ENCODE results near the gene DNAJC17.
A peak's percentile ranks its signal among the peaks of the same experiment; 100 is the strongest.

DNAJC17 gene

DNA sequence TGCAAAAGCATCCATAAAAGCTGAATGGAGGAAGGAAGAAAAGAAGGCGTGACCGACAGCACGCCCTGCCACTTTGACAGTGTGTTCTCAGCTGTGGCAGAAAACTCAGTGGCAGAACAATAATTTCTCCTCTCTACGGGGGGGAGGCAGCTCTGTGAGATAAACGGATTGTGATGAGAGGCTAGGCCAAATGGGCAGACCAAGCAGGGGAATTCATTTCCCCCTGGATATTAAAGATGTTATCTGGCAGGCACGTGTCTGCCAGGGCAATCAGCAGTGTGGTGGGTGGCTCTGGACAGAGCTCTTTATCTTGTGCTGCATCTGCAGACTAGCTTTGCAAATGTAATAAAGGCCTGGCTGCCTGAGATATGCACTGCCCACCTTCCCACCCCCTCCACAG is 50.3 kb downstream of the DNAJC17 start:
- no peaks in the 10 kb centered on the region for H3K27me3 ChIP-seq (ENCODE audit: control insufficient read depth in 2 of 2, insufficient read depth in 2 of 2, low read length in 2 of 2)
- peaks cover 5% of the 10 kb centered on the region in 2 donors for H3K4me1 ChIP-seq (ENCODE audit: control insufficient read depth in 2 of 2, insufficient read depth in 2 of 2, low read length in 2 of 2)
- no peak overlapping the region for H3K27ac ChIP-seq (ENCODE audit: low read depth in 2 of 2, low read length in 2 of 2)
- H3K4me3 ChIP-seq (ENCODE audit: low read length in 2 of 2), result no peak overlapping the region
- no peaks in the 10 kb centered on the region for H3K9me3 ChIP-seq (ENCODE audit: control insufficient read depth in 2 of 2, low read length in 2 of 2)
- H3K9ac ChIP-seq (ENCODE audit: low read depth in 1 of 2, low read length in 2 of 2), result no peak overlapping the region
- H3K36me3 ChIP-seq (ENCODE audit: control insufficient read depth in 2 of 2, insufficient read depth in 2 of 2, low read length in 2 of 2), result peaks cover 3 to 9% of the 10 kb centered on the region in 2 donors

DNA sequence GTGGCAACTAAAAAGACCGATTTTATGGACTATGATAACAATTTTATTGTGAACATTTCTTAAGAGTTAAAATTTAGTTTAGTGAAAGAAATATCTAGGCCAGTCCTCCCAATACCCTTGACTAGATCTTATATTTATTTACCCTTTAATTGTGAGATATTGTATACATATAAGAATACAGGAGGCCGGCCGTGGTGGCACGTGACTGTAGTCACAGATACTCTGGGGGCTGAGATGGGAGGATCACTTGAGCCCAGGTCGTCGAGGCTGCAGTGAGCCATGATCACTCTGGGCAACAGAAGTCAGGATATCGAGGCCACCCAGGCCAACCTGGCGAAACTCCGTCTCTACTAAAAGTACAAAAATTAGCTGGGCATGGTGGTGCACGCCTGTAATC is 51.5 kb downstream of the DNAJC17 start:
- Histone ChIP-seq H3K27ac (ENCODE audit: low read depth in 2 of 2, low read length in 2 of 2) (peak overlapping the region in 1 of 2 donors; percentile 94), H3K4me3 (ENCODE audit: low read length in 2 of 2) (peak overlapping the region; percentile 89 to 98), H3K4me1 (ENCODE audit: control insufficient read depth in 2 of 2, insufficient read depth in 2 of 2, low read length in 2 of 2) (peaks cover 5% of the 10 kb centered on the region in 2 donors), H3K27me3 (ENCODE audit: control insufficient read depth in 2 of 2, insufficient read depth in 2 of 2, low read length in 2 of 2) (no peaks in the 10 kb centered on the region), H3K36me3 (ENCODE audit: control insufficient read depth in 2 of 2, insufficient read depth in 2 of 2, low read length in 2 of 2) (peaks cover 14 to 20% of the 10 kb centered on the region in 2 donors), H3K9ac (ENCODE audit: low read depth in 1 of 2, low read length in 2 of 2) (peak overlapping the region; percentile 85 to 92), H3K9me3 (ENCODE audit: control insufficient read depth in 2 of 2, low read length in 2 of 2) (no peaks in the 10 kb centered on the region)

DNA sequence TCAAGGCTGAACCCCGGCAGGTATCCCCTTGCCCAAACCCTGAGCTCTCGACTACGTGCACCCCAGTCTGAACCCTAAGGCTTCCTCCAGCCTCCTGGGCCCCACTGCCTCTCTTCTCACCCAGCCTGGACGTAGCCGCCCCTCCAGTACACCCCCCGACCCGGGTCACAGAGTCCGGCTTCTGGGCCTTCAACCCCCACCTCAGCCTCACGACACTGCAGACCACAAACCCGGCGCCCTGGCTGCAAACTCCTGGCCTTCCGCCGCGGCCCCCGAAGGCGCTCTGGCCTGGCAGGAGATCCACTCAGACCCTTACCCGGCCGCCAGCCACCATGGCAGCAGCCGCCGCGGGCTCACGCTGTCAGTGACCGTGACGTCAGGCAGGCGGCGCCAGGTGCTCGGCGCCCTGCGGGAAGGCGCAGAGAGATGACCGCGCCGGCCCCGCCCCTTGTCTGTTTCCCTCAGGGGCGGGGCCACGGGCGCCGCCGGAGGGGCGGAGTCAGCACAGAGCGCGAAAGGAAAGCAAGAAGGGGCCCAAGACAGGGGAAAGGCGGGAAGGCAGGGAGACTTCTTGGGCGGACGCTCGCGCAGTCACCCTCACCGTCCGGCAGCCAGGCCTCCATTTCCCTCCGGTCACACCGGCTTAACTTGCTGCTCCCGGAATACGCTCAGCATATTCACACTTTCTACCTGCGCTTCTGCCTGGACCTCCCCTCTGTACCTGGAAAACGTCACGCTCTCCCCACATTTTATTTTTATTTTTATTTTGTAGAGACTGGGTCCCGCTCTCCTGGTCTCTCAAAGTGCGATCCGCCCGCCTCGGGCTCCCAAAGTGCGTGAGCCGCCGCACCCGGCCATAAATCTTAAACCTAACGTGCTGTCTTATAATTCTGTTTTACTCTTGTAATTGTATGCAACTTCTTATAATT is 52.1 kb downstream of the DNAJC17 start, which contains the start of gene RMDN3:
Gene RMDN3, minus strand, starts transcription at position 372 of the 929 bp plus-strand sequence. CDS start 471 bp downstream, outside the sequence.
- H3K27me3 ChIP-seq (ENCODE audit: control insufficient read depth in 2 of 2, insufficient read depth in 2 of 2, low read length in 2 of 2), result no peaks in the 10 kb centered on the region
- H3K4me1 ChIP-seq (ENCODE audit: control insufficient read depth in 2 of 2, insufficient read depth in 2 of 2, low read length in 2 of 2), result peaks cover 5% of the 10 kb centered on the region in 2 donors
- peak within 1 kb of the TSS; percentile 81 to 94 for H3K27ac ChIP-seq (ENCODE audit: low read depth in 2 of 2, low read length in 2 of 2)
- H3K36me3 ChIP-seq (ENCODE audit: control insufficient read depth in 2 of 2, insufficient read depth in 2 of 2, low read length in 2 of 2), result peaks cover 17 to 24% of the 10 kb centered on the region in 2 donors
- H3K9ac ChIP-seq (ENCODE audit: low read depth in 1 of 2, low read length in 2 of 2), result peak within 1 kb of the TSS; percentile 85 to 92
- H3K4me3 ChIP-seq (ENCODE audit: low read length in 2 of 2), result peak within 1 kb of the TSS; percentile 89 to 98
- no peaks in the 10 kb centered on the region for H3K9me3 ChIP-seq (ENCODE audit: control insufficient read depth in 2 of 2, low read length in 2 of 2)

DNA sequence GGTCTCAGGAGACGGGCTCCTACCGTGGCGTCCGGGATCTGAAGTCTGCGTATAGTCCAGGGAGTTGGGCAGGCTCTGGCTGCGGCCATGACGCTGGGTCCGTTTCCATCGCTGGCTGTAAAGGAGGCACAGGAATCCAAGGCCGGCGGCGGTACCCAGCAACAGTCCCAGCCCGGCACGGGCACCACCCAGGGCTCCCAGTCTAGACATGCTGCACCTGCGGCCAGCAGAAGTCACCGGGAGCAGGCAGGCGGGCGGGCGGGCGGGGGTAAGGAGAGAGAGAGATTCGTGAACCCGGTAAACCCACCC is 52.7 kb downstream of the DNAJC17 start:
- Histone ChIP-seq H3K9ac (ENCODE audit: low read depth in 1 of 2, low read length in 2 of 2) (peak overlapping the region; percentile 79 to 92), H3K9me3 (ENCODE audit: control insufficient read depth in 2 of 2, low read length in 2 of 2) (no peaks in the 10 kb centered on the region), H3K4me1 (ENCODE audit: control insufficient read depth in 2 of 2, insufficient read depth in 2 of 2, low read length in 2 of 2) (peaks cover 5% of the 10 kb centered on the region in 2 donors), H3K36me3 (ENCODE audit: control insufficient read depth in 2 of 2, insufficient read depth in 2 of 2, low read length in 2 of 2) (peaks cover 17 to 28% of the 10 kb centered on the region in 2 donors), H3K27me3 (ENCODE audit: control insufficient read depth in 2 of 2, insufficient read depth in 2 of 2, low read length in 2 of 2) (no peaks in the 10 kb centered on the region), H3K4me3 (ENCODE audit: low read length in 2 of 2) (peak overlapping the region; percentile 89 to 98), H3K27ac (ENCODE audit: low read depth in 2 of 2, low read length in 2 of 2) (peak overlapping the region; percentile 77 to 94)

DNA sequence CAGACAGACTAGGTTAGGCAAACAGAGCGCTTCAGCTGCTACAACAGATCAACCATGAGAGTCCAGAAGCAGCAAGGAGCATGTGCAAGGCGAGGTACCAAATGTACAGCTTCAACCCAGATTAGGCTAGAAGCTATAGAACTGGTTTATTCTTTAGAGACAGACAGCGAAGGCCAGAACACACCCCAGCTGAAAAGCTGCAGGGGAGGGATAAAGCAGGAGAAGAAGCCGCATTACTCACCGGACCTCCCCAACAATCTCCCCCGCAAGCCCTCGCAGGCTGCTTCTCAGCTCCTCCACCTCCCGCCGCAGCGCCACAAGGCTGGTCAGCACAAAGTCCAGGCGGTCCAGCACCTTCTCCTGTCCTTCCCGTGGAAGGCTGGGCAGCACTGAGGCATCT is 55.5 kb downstream of the DNAJC17 start:
- no peak overlapping the region for H3K27ac ChIP-seq (ENCODE audit: low read depth in 2 of 2, low read length in 2 of 2)
- no peaks in the 10 kb centered on the region for H3K27me3 ChIP-seq (ENCODE audit: control insufficient read depth in 2 of 2, insufficient read depth in 2 of 2, low read length in 2 of 2)
- H3K9me3 ChIP-seq (ENCODE audit: control insufficient read depth in 2 of 2, low read length in 2 of 2), result no peaks in the 10 kb centered on the region
- peaks cover 17 to 35% of the 10 kb centered on the region in 2 donors for H3K36me3 ChIP-seq (ENCODE audit: control insufficient read depth in 2 of 2, insufficient read depth in 2 of 2, low read length in 2 of 2)
- H3K9ac ChIP-seq (ENCODE audit: low read depth in 1 of 2, low read length in 2 of 2), result no peak overlapping the region
- H3K4me1 ChIP-seq (ENCODE audit: control insufficient read depth in 2 of 2, insufficient read depth in 2 of 2, low read length in 2 of 2), result peaks cover 5 to 11% of the 10 kb centered on the region in 2 donors
- no peak overlapping the region for H3K4me3 ChIP-seq (ENCODE audit: low read length in 2 of 2)

DNA sequence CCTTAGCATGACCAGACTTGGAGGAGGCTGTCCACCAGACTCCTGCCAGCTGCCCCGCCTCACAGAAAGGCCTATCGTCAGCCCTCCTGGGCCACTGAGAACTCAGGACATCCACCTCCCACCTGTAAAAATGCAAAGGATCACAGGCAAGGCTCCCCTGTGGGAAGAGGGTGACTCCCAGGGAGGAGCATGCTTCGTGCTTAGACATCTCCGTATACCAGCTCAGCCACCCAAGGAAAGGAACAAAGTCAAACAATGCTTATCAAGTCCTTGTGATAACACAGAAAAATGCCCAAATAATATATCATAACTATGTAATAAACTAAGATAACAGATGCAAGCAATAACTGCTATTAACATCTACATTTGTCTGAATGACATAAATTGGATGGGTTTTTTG is 56.4 kb downstream of the DNAJC17 start:
- Histone ChIP-seq H3K4me1 (ENCODE audit: control insufficient read depth in 2 of 2, insufficient read depth in 2 of 2, low read length in 2 of 2) (peaks cover 5 to 11% of the 10 kb centered on the region in 2 donors), H3K9ac (ENCODE audit: low read depth in 1 of 2, low read length in 2 of 2) (no peak overlapping the region), H3K36me3 (ENCODE audit: control insufficient read depth in 2 of 2, insufficient read depth in 2 of 2, low read length in 2 of 2) (peaks cover 17 to 35% of the 10 kb centered on the region in 2 donors), H3K27ac (ENCODE audit: low read depth in 2 of 2, low read length in 2 of 2) (no peak overlapping the region), H3K4me3 (ENCODE audit: low read length in 2 of 2) (no peak overlapping the region), H3K27me3 (ENCODE audit: control insufficient read depth in 2 of 2, insufficient read depth in 2 of 2, low read length in 2 of 2) (no peaks in the 10 kb centered on the region), H3K9me3 (ENCODE audit: control insufficient read depth in 2 of 2, low read length in 2 of 2) (no peaks in the 10 kb centered on the region)

DNA sequence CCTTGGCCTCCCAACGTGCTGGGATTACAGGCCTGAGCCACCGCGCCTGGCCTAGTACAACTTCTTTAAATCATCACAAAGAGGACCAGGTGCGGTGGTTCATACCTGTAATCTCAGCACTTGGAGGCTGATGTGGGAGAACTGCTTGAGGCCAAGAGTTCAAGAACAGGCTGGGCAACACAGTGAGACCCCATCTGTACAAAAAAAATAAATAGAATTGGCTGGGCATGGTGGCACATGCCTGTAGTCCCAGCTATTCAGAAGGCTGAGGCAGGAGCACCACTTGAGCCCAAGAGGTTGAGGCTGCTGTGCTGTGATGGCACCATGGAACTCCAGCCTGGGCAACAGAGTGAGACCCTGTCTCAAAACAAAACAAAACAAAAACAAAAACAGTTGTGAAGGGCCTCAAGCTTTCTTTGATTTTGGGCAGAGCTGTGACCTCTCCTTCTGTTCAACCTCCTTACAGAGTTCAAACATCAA is 58.1 kb downstream of the DNAJC17 start:
- H3K4me3 ChIP-seq (ENCODE audit: low read length in 2 of 2), result no peak overlapping the region
- H3K36me3 ChIP-seq (ENCODE audit: control insufficient read depth in 2 of 2, insufficient read depth in 2 of 2, low read length in 2 of 2), result peaks cover 24 to 46% of the 10 kb centered on the region in 2 donors
- H3K4me1 ChIP-seq (ENCODE audit: control insufficient read depth in 2 of 2, insufficient read depth in 2 of 2, low read length in 2 of 2), result peaks cover 5 to 6% of the 10 kb centered on the region in 2 donors
- no peaks in the 10 kb centered on the region for H3K9me3 ChIP-seq (ENCODE audit: control insufficient read depth in 2 of 2, low read length in 2 of 2)
- H3K9ac ChIP-seq (ENCODE audit: low read depth in 1 of 2, low read length in 2 of 2), result no peak overlapping the region
- H3K27ac ChIP-seq (ENCODE audit: low read depth in 2 of 2, low read length in 2 of 2), result no peak overlapping the region
- H3K27me3 ChIP-seq (ENCODE audit: control insufficient read depth in 2 of 2, insufficient read depth in 2 of 2, low read length in 2 of 2), result no peaks in the 10 kb centered on the region

DNA sequence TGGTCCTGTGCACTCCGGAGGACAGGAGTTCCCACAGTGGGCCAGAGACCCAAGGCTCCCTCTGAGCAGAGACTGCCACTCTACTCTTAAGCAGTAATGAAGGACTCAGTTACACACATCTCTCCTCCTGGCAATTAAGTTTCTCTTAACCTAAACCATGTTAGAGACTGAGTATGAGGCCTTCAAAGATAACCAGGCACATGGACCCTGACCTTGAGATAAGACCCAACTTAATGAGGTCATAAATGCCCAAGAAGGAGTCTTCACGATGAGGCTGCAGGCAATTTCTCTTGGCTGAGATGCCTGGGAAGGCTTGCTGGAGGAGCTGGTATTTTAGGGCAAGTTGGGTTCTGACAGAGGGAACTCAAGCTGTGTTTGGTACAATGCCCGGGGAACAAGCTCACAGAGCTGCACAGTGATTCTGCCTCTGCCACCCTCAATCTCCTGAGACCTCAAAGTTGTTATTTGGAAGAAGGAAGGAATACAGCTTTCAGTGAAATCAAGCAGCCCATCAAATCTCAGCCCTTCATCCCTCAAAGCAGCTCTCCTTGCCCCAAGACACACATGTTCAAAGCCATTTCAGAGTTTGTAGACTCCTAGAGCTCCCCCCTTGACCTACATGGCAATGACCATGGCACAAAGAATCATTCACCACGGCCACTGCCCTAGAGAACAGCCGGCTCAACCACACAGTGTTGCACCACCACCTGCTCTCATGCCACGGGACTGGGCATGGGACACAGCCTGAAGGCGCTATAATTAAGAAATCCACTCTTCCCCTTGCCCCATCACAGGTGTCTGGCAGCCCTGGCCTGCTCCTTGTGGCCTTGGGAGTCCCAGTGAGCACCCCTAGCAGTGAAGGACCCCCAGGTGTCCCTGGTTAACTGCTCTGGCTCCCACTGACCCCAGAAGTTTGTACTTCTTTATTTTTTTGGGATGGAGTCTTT is 59.3 kb downstream of the DNAJC17 start:
- peaks cover 34 to 57% of the 10 kb centered on the region in 2 donors for H3K36me3 ChIP-seq (ENCODE audit: control insufficient read depth in 2 of 2, insufficient read depth in 2 of 2, low read length in 2 of 2)
- H3K4me3 ChIP-seq (ENCODE audit: low read length in 2 of 2), result no peak overlapping the region
- peaks cover 0 to 6% of the 10 kb centered on the region in 2 donors for H3K4me1 ChIP-seq (ENCODE audit: control insufficient read depth in 2 of 2, insufficient read depth in 2 of 2, low read length in 2 of 2)
- H3K27ac ChIP-seq (ENCODE audit: low read depth in 2 of 2, low read length in 2 of 2), result no peak overlapping the region
- no peak overlapping the region for H3K9ac ChIP-seq (ENCODE audit: low read depth in 1 of 2, low read length in 2 of 2)
- no peaks in the 10 kb centered on the region for H3K27me3 ChIP-seq (ENCODE audit: control insufficient read depth in 2 of 2, insufficient read depth in 2 of 2, low read length in 2 of 2)
- no peaks in the 10 kb centered on the region for H3K9me3 ChIP-seq (ENCODE audit: control insufficient read depth in 2 of 2, low read length in 2 of 2)

DNA sequence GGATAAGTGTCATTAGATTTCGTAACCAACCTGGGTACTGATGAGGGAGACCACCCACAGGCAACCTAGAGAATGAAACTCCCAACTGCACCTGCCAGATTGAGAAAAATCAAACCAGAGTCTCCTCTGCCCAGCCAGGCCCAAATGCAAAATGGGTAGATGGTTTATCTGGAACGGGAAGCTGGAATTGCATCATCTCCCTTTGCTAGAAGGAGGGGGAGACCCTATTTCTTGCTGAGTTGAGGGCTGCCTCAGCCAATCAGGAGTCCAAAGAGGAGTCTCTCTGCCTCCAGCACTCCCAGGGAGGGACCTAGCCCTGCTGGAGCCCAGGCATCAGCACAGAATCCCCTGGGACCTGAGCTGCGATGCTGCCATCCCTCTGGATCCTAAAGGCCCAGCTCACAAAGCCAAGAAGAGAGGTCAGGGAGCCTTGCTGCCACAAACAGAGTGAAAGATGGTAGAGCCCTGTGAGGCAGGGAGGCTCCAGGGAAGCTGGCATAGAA is 60.3 kb downstream of the DNAJC17 start:
- Histone ChIP-seq H3K27me3 (ENCODE audit: control insufficient read depth in 2 of 2, insufficient read depth in 2 of 2, low read length in 2 of 2) (no peaks in the 10 kb centered on the region), H3K9me3 (ENCODE audit: control insufficient read depth in 2 of 2, low read length in 2 of 2) (no peaks in the 10 kb centered on the region), H3K36me3 (ENCODE audit: control insufficient read depth in 2 of 2, insufficient read depth in 2 of 2, low read length in 2 of 2) (peaks cover 39 to 56% of the 10 kb centered on the region in 2 donors), H3K4me3 (ENCODE audit: low read length in 2 of 2) (no peak overlapping the region), H3K9ac (ENCODE audit: low read depth in 1 of 2, low read length in 2 of 2) (no peak overlapping the region), H3K27ac (ENCODE audit: low read depth in 2 of 2, low read length in 2 of 2) (no peak overlapping the region), H3K4me1 (ENCODE audit: control insufficient read depth in 2 of 2, insufficient read depth in 2 of 2, low read length in 2 of 2) (peaks cover 0 to 6% of the 10 kb centered on the region in 2 donors)
